HepG2 (cell line): Measurements from ENCODE around the gene ARMC5. TPM values are rescaled to one million over a fixed set of nuclear protein-coding genes. Genes with fewer than 3 reads are reported as not detected.

Source experiments
- ATAD3A ChIP-seq: sonication (generic); formaldehyde crosslinking; IDR thresholded peaks from 2 replicates; pipeline ENCODE4 v1.4.0; 2020; ENCODE audit warnings: missing genetic modification reagents
- ATF7-NPFF ChIP-seq: sonication (generic); formaldehyde crosslinking; IDR thresholded peaks from 2 replicates; pipeline ENCODE4 v1.8.1; 2023; ENCODE audit warnings: mild to moderate bottlenecking, low read depth, missing genetic modification reagents, moderate library complexity
- FOXJ3 ChIP-seq: sonication (generic); formaldehyde crosslinking; IDR thresholded peaks from 2 replicates; pipeline ENCODE4 v1.4.0; 2020; ENCODE audit warnings: missing genetic modification reagents, mild to moderate bottlenecking, borderline replicate concordance
- FOXK1 ChIP-seq: sonication (generic); formaldehyde crosslinking; IDR thresholded peaks from 2 replicates; pipeline ENCODE4 v1.4.0; 2020; ENCODE audit warnings: low read depth, missing genetic modification reagents, borderline replicate concordance
- HOXD1 ChIP-seq: sonication (generic); formaldehyde crosslinking; IDR thresholded peaks from 2 replicates; pipeline ENCODE4 v1.5.0; 2020; ENCODE audit warnings: missing genetic modification reagents
- IKZF1 ChIP-seq: fragments of 450-650 bp; IDR thresholded peaks from 2 replicates; pipeline ENCODE4 v1.7.1; 2016
- KMT2B ChIP-seq: IDR thresholded peaks from 2 replicates; pipeline ENCODE4 v1.6.1; 2016; ENCODE audit warnings: missing genetic modification reagents, missing compliant biosample characterization
- LRRFIP1 ChIP-seq: sonication (generic); formaldehyde crosslinking; conservative IDR thresholded peaks from 2 replicates; pipeline ENCODE4 v1.4.0; 2020; ENCODE audit warnings: missing genetic modification reagents
- MED1 ChIP-seq: sonication (generic); formaldehyde crosslinking; IDR thresholded peaks from 2 replicates; pipeline ENCODE4 v1.4.0; 2020; ENCODE audit warnings: missing genetic modification reagents
- MYNN ChIP-seq: sonication (generic); formaldehyde crosslinking; IDR thresholded peaks from 2 replicates; pipeline ENCODE4 v1.4.0; 2020; ENCODE audit warnings: mild to moderate bottlenecking, low read depth, missing genetic modification reagents
- NONO ChIP-seq, 2 experiments: fragments of 450-650 bp in 1 of 2; sonication (generic) in 1 of 2; formaldehyde crosslinking in 1 of 2; IDR thresholded peaks in 1 of 2; conservative IDR thresholded peaks in 1 of 2; 2 replicates each; pipeline versions ENCODE4 v1.6.1 to v1.8.0; 2017 to 2022; ENCODE audit warnings: mild to moderate bottlenecking in 1 of 2, missing genetic modification reagents in 1 of 2, moderate library complexity in 1 of 2
- SP4 ChIP-seq: sonication (generic); formaldehyde crosslinking; IDR thresholded peaks from 2 replicates; pipeline ENCODE4 v1.8.1; 2023; ENCODE audit warnings: mild to moderate bottlenecking, missing genetic modification reagents
- TAF1 ChIP-seq: sonication (generic); formaldehyde crosslinking; IDR thresholded peaks from 2 replicates; pipeline ENCODE4 v1.4.0; 2020; ENCODE audit warnings: missing genetic modification reagents
- TFAP4 ChIP-seq: sonication (generic); IDR thresholded peaks from 2 replicates; pipeline ENCODE4 v1.6.1; 2016; ENCODE audit warnings: low read depth, borderline replicate concordance
- TGIF2 ChIP-seq: IDR thresholded peaks from 2 replicates; pipeline ENCODE4 v1.6.1; 2016; ENCODE audit warnings: control low read depth, missing compliant biosample characterization
- YEATS2 ChIP-seq: sonication (generic); formaldehyde crosslinking; IDR thresholded peaks from 2 replicates; pipeline ENCODE4 v1.4.0; 2020; ENCODE audit warnings: missing genetic modification reagents, borderline replicate concordance
- ZNF251 ChIP-seq: sonication (generic); formaldehyde crosslinking; IDR thresholded peaks from 2 replicates; pipeline ENCODE4 v1.9.0; 2021; ENCODE audit warnings: mild to moderate bottlenecking, missing genetic modification reagents
- ZNF253 ChIP-seq: sonication (generic); formaldehyde crosslinking; IDR thresholded peaks from 2 replicates; pipeline ENCODE4 v1.8.0; 2022; ENCODE audit warnings: mild to moderate bottlenecking, missing genetic modification reagents, borderline replicate concordance
- ZNF264 ChIP-seq: sonication (generic); formaldehyde crosslinking; IDR thresholded peaks from 2 replicates; pipeline ENCODE4 v1.4.0; 2020; ENCODE audit warnings: missing genetic modification reagents
- ZNF280B ChIP-seq: sonication (generic); formaldehyde crosslinking; IDR thresholded peaks from 2 replicates; pipeline ENCODE4 v1.5.0; 2020; ENCODE audit warnings: missing genetic modification reagents, mild to moderate bottlenecking, borderline replicate concordance
- ZNF333 ChIP-seq: sonication (generic); formaldehyde crosslinking; IDR thresholded peaks from 2 replicates; pipeline ENCODE4 v1.4.0; 2020; ENCODE audit warnings: mild to moderate bottlenecking, missing genetic modification reagents, borderline replicate concordance
- ZNF674 ChIP-seq: sonication (generic); formaldehyde crosslinking; IDR thresholded peaks from 2 replicates; pipeline ENCODE4 v1.5.0; 2020; ENCODE audit warnings: low read depth, mild to moderate bottlenecking, missing genetic modification reagents
- ZNF816 ChIP-seq: sonication (generic); formaldehyde crosslinking; IDR thresholded peaks from 2 replicates; pipeline ENCODE4 v1.8.0; 2022; ENCODE audit warnings: missing genetic modification reagents, mild to moderate bottlenecking, borderline replicate concordance
- ZNF839 ChIP-seq: sonication (generic); formaldehyde crosslinking; IDR thresholded peaks from 2 replicates; pipeline ENCODE4 v1.4.0; 2020; ENCODE audit warnings: missing genetic modification reagents, mild to moderate bottlenecking, borderline replicate concordance
- ZNF850 ChIP-seq: sonication (generic); formaldehyde crosslinking; conservative IDR thresholded peaks from 2 replicates; pipeline ENCODE4 v1.9.0; 2021; ENCODE audit warnings: mild to moderate bottlenecking, missing genetic modification reagents
- ZSCAN25 ChIP-seq: sonication (generic); formaldehyde crosslinking; IDR thresholded peaks from 2 replicates; pipeline ENCODE4 v1.8.0; 2022; ENCODE audit warnings: mild to moderate bottlenecking, missing genetic modification reagents
- polyA plus RNA-seq, 8 experiments: library from polyadenylated mRNA; depleted of rRNA in 3 of 8; stranded (reverse) in 7 of 8; unstranded in 1 of 8; fragments of >200 nt; fragmentation: Illumina TruSeq in 4 of 8; extraction: Trizol in 4 of 8; gene quantifications; 2 replicates each; pipeline versions ENCODE4 v1.2.1 to v1.2.3, GENCODE V29; 2011 to 2016; ENCODE audit warnings: low read depth in 4 of 8, missing spikeins in 1 of 8, mixed read lengths in 1 of 8; ENCODE audit not compliant: insufficient read depth in 1 of 8
- total RNA-seq, 5 experiments: library from RNA; depleted of rRNA; stranded (reverse); fragments of >200 nt; fragmentation: Illumina TruSeq; extraction: Trizol; gene quantifications; 2 replicates each; pipeline ENCODE4 v1.2.3, GENCODE V29; 2016; ENCODE audit warnings: low read depth in 1 of 5

ARMC5 gene
- total and polyA plus RNA-seq, 2 of the 13 experiments (the other 11 are each of a cell fraction or from before 2014, with no cell fraction given), result 10.8 to 22.3 TPM

- TF ChIP-seq ZNF251 (CRISPR knock-in tag) (no peak; the same call in none of the 2 replicates), LRRFIP1 (CRISPR knock-in tag) (no peak; the same call in 1 of the 2 replicates), MYNN (CRISPR knock-in tag) (no peak), FOXK1 (CRISPR knock-in tag) (peak; percentile 58; the same call in 1 of the 2 replicates), TGIF2 (CRISPR knock-in tag) (peak; percentile 96; the same call in 1 of the 2 replicates), ZNF839 (peak; percentile 82; the same call in 1 of the 2 replicates), ZSCAN25 (peak; percentile 98), MED1 (peak; percentile 90), ZNF816 (CRISPR knock-in tag) (no peak), FOXJ3 (CRISPR knock-in tag) (peak; percentile 75; the same call in 1 of the 2 replicates), ZNF264 (CRISPR knock-in tag) (peak; percentile 92), ZNF333 (peak; percentile 43; the same call in 1 of the 2 replicates), IKZF1 (no peak), ATAD3A (CRISPR knock-in tag) (peak; percentile 23), TAF1 (CRISPR knock-in tag) (peak; percentile 90), ZNF253 (CRISPR knock-in tag) (peak; percentile 49; the same call in 1 of the 2 replicates), KMT2B (peak; percentile 62; the same call in 1 of the 2 replicates), YEATS2 (peak; percentile 82; the same call in 1 of the 2 replicates), ZNF280B (peak; percentile 96), ATF7-NPFF (peak; percentile 48; the same call in 1 of the 2 replicates), NONO (IDR thresholded peaks at IDR 0.05) (no peak), NONO (CRISPR knock-in tag; conservative IDR thresholded peaks at IDR 0.05) (peak; percentile 98; the same call in 1 of the 2 replicates), TFAP4 (peak; percentile 67; the same call in 1 of the 2 replicates), HOXD1 (CRISPR knock-in tag) (peak; percentile 39; the same call in 1 of the 2 replicates), ZNF850 (CRISPR knock-in tag) (no peak), SP4 (CRISPR knock-in tag) (peak; percentile 71; the same call in 1 of the 2 replicates), ZNF674 (peak; percentile 85; the same call in 1 of the 2 replicates)
Measured at GRCh38 chr16:31458073-31458843, 1.0 kb upstream of the ARMC5 start (continued).
